Fibroblast of skin of left quadriceps (primary cell): ENCODE results near the gene NR4A3.
"Not testable (repeated sequence)": the region's sequence is repeated elsewhere in the genome, so short reads cannot be mapped to it uniquely, and the experiment has no call there.

Source experiments
- DNase-seq, 2 experiments: peaks; one replicate each; pipeline ENCODE4 v3.0.0-alpha.2; 2013; ENCODE audit warnings: low read depth in 2 of 2

Gene NR4A3

GRCh38 chr9:99833735-99834134 lies 12.1 kb downstream of the NR4A3 start:
- no peak for DNase-seq

GRCh38 chr9:99834474-99834873 lies 12.8 kb downstream of the NR4A3 start:
- DNase-seq = no peak

GRCh38 chr9:99835142-99835541 lies 13.5 kb downstream of the NR4A3 start:
- DNase-seq = no peak

GRCh38 chr9:99835581-99835980 lies 13.9 kb downstream of the NR4A3 start:
- no peak for DNase-seq

GRCh38 chr9:99840072-99840471 lies 18.4 kb downstream of the NR4A3 start:
- no peak for DNase-seq

GRCh38 chr9:99845063-99845462 lies 23.4 kb downstream of the NR4A3 start:
- no peak for DNase-seq

GRCh38 chr9:99848447-99848846 lies 26.8 kb downstream of the NR4A3 start:
- DNase-seq = no peak

GRCh38 chr9:99850736-99851499 lies 29.2 kb downstream of the NR4A3 start:
- no peak for DNase-seq

- DNase-seq = no peak
Observed at GRCh38 chr9:99851500-99851822, 29.8 kb downstream of the NR4A3 start.

- DNase-seq = no peak
Observed at GRCh38 chr9:99852617-99853016, 30.9 kb downstream of the NR4A3 start.

- no peak for DNase-seq
Observed at GRCh38 chr9:99855467-99856176, 33.9 kb downstream of the NR4A3 start.

- not testable (repeated sequence) for DNase-seq
Observed at GRCh38 chr9:99857576-99857975, 35.9 kb downstream of the NR4A3 start.

GRCh38 chr9:99858087-99858486 lies 36.4 kb downstream of the NR4A3 start:
- no peak for DNase-seq

- no peak for DNase-seq
Observed at GRCh38 chr9:99859243-99859980, 37.7 kb downstream of the NR4A3 start.

GRCh38 chr9:99860266-99860665 lies 38.6 kb downstream of the NR4A3 start:
- DNase-seq = no peak

- DNase-seq = no peak
Observed at GRCh38 chr9:99863955-99864354, 42.3 kb downstream of the NR4A3 start.

GRCh38 chr9:99866398-99866797 lies 44.7 kb downstream of the NR4A3 start:
- no peak for DNase-seq

GRCh38 chr9:99867536-99867935 lies 45.9 kb downstream of the NR4A3 start:
- DNase-seq = no peak

- no peak for DNase-seq
Observed at GRCh38 chr9:99867968-99868367, 46.3 kb downstream of the NR4A3 start.

- DNase-seq = no peak
Observed at GRCh38 chr9:99868845-99869244, 47.2 kb downstream of the NR4A3 start.

GRCh38 chr9:99870126-99870525 lies 48.4 kb downstream of the NR4A3 start:
- no peak for DNase-seq

GRCh38 chr9:99873531-99873930 lies 51.8 kb downstream of the NR4A3 start:
- no peak for DNase-seq
